Choroid plexus epithelial cell (primary cell): ENCODE data around the gene KIF6.

ENCODE experiments used
- DNase-seq: peaks from one replicate; pipeline ENCODE4 v3.0.0-alpha.2; 2010; ENCODE audit warnings: low read depth
- H3K4me3 ChIP-seq: 2 replicates; pipeline ENCODE4 v1.5.1; 2011; ENCODE audit warnings: low read depth, mild to moderate bottlenecking, control low read depth, low read length, moderate library complexity
- CTCF ChIP-seq: conservative IDR thresholded peaks from 2 replicates; pipeline ENCODE4 v1.5.1; 2011; ENCODE audit warnings: low read depth, mild to moderate bottlenecking, control low read depth, inconsistent platforms, low read length, moderate library complexity

Gene KIF6

GRCh38 chr6:39317256-39317655, 408.0 kb downstream of the KIF6 start:
- DNase-seq = no peak
- TF ChIP-seq CTCF = no peak
- no peak overlapping the region for H3K4me3 ChIP-seq

DNA sequence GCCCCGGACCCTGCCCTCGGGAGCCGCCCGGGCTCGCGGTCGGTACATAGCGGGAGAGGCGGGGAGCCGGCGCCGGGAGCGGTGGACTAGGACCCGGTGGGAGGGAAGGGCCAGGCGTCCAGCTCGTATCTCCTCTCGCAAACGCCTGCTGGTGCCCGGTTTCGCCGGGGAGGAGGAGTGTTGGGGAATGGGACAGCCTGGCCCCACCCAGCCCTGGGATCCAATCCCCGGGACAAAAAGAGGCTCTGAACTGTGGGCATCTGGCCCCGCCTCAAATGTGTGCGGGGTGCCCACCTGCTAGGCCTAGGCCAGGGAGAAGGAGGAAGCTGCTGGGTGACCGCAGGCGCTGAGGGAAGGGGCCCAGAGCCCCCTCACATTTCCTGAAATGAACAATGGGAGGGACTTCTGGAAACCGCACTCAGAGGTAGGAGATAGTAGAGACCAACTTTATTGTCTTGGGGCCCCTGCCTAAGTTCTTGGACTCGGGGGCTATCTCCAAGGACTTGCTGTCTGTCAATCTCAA, 410.9 kb downstream of the KIF6 start, which contains the start of gene KCNK17:
Gene KCNK17, minus strand, starts transcription at position 147 of the 523 bp plus-strand sequence. Its CDS starts 99 bp downstream, at position 48.
- no peak for DNase-seq
- H3K4me3 ChIP-seq = no peak within 1 kb of the TSS
- no peak for TF ChIP-seq CTCF

GRCh38 chr6:39313526-39314272, 411.5 kb downstream of the KIF6 start:
- DNase-seq = no peak
- no peak for TF ChIP-seq CTCF
- H3K4me3 ChIP-seq = no peak overlapping the region

- H3K4me3 ChIP-seq = no peak overlapping the region
Observed at GRCh38 chr6:39312912-39313525, 412.2 kb downstream of the KIF6 start.

DNA sequence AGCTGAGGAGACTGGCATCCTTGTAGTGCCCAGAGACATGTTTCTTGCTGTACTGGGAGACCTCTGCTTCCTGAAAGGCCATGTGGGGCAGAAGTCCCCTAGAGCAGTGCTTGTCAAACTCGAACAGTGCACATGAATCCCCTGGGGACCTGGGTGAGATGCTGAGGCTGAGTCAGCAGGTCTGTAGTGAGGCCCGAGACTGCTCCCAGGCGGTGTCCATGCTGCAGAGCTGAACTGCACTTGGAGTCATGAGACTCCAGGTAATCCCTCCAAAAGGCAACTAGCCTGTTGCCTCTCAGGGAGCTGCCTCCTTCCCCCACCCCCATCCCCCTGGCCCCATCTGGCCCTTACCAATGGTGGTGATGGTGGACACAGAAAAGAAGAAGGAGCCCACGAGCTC, 414.7 kb downstream of the KIF6 start:
- no peak overlapping the region for H3K4me3 ChIP-seq
- DNase-seq = no peak
- TF ChIP-seq CTCF = no peak

More at GRCh38 chr6:39312912-39313525, 412.2 kb downstream of the KIF6 start:
- DNase-seq = no peak
- no peak for TF ChIP-seq CTCF

DNA sequence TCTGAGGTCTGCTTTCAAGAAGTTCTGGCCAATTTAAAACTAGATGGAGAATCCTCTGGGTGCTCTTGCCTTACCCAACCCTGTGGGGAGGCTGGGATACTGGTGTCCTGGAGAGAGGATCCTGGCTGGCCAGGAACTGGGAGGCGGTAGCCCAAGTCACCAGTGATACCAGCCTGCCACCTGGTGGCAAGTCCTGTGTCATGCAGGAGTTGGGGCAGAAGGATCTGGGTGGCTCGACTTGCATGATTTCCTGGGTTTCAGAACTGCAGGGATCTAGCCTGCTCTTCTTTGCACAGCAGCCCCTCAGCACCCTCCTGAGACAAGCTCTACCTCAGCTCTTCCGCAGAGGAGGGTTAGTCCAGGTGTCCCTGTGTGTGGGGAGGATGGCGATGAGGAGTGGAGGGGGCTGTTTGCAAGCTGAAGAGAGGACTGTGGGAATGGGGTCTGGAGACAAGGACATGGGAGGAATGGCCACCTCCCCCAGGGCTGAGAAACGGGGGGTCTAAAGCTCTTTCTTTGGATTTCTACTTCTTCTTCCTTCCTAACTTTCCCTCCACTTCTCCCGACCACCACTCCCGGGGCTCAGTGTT, 415.2 kb downstream of the KIF6 start:
- DNase-seq = peak; percentile 84
- no peak overlapping the region for H3K4me3 ChIP-seq
- TF ChIP-seq CTCF = peak; percentile 95
